ENCODE measurements around the gene VCAN. TPM values are rescaled to one million over a fixed set of nuclear protein-coding genes. Genes with fewer than 3 reads are reported as not detected.

The VCAN gene
- total RNA-seq, 1 donor from 2014 or later, result 71.2 TPM

DNA sequence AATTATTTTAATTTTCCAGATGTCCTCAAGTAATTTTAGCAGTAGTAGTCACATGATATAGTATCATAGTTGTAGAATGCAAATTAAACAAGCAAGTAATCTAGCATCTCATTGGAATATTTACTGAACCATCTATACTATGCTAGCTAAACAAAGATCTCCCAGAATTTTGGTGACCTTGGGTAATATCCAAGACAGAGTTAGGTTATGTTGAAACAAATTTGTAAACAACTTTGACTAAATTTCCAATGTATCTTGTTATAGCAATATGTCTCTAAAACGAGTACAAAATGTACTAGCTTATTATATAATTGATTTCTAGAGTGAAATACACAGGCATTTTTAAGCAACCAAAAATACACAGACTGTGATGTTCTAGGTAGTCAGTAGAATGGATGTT lies 41.5 kb downstream of the VCAN start:
- intact Hi-C loops (cut with DNase I), result no loop called here

DNA sequence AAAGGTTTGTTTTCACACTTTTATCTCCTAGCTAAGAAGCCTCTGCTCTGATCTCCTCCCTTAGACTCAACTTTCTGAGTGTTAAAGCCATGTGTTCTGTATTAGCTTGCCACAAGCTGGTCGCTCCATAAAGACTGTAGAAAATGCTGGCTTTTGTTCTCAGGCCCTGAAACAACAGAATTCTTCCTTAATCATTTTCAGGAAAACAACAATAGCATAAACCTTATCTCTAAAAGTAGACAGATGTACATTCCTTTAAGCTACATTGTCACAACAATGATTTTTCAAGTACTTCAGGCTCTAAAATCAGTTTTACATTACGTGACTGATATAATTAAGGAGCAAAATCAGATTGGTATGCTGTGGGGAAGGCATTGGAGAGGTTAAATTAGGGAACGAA lies 41.9 kb downstream of the VCAN start:
- Histone ChIP-seq H3K27ac (no peak overlapping the region), H3K36me3 (no peaks in the 10 kb centered on the region), H3K4me1 (peaks cover 22% of the 10 kb centered on the region), H3K9me3 (no peaks in the 10 kb centered on the region), H3K4me3 (no peak overlapping the region), H3K27me3 (no peaks in the 10 kb centered on the region)
- TF ChIP-seq POLR2A (IDR thresholded peaks at IDR 0.05) (no peak), POLR2AphosphoS5 (IDR thresholded peaks at IDR 0.05; ENCODE audit: insufficient read depth in 1 of 2, low read depth in 1 of 2) (no peak)
- TF ChIP-seq, protein P1, sequence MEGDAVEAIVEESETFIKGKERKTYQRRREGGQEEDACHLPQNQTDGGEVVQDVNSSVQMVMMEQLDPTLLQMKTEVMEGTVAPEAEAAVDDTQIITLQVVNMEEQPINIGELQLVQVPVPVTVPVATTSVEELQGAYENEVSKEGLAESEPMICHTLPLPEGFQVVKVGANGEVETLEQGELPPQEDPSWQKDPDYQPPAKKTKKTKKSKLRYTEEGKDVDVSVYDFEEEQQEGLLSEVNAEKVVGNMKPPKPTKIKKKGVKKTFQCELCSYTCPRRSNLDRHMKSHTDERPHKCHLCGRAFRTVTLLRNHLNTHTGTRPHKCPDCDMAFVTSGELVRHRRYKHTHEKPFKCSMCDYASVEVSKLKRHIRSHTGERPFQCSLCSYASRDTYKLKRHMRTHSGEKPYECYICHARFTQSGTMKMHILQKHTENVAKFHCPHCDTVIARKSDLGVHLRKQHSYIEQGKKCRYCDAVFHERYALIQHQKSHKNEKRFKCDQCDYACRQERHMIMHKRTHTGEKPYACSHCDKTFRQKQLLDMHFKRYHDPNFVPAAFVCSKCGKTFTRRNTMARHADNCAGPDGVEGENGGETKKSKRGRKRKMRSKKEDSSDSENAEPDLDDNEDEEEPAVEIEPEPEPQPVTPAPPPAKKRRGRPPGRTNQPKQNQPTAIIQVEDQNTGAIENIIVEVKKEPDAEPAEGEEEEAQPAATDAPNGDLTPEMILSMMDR (IDR thresholded peaks at IDR 0.05), result no peak
- no peak for DNase-seq (ENCODE audit: extremely low spot score in 2 of 2)
- intact Hi-C loops (cut with DNase I), result no loop called here

More for the DNA sequence above, 41.5 kb downstream of the VCAN start:
- H3K27me3 ChIP-seq, result no peaks in the 10 kb centered on the region
- H3K4me1 ChIP-seq, result peaks cover 18% of the 10 kb centered on the region
- no peaks in the 10 kb centered on the region for H3K9me3 ChIP-seq
- no peak for DNase-seq (ENCODE audit: extremely low spot score in 2 of 2)
- no peaks in the 10 kb centered on the region for H3K36me3 ChIP-seq
- TF ChIP-seq, protein P1 (IDR thresholded peaks at IDR 0.05), result no peak
- TF ChIP-seq POLR2AphosphoS5 (IDR thresholded peaks at IDR 0.05; ENCODE audit: insufficient read depth in 1 of 2, low read depth in 1 of 2), result no peak
- no peak for TF ChIP-seq POLR2A (IDR thresholded peaks at IDR 0.05)
- no peak overlapping the region for H3K4me3 ChIP-seq
- no peak overlapping the region for H3K27ac ChIP-seq

DNA sequence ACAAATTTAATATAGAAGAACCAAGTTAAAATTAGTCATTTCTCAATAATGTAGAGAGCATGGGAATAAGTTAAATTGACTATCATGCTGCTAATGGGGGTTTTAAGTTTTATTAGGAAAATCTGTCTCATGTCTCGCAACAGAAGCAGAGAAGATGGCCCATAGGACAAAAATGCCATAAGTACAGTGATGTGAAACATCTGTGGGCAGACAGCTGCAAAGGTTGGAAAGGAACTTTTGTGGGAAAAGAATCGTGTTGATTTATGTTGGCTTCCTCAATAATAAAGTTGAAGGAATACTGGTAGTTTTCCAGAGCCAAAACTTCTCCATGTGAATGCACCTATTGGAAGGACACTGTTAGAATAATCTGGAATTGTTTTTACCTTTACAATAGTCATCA lies 44.8 kb downstream of the VCAN start:
- TF ChIP-seq, protein P1 (IDR thresholded peaks at IDR 0.05), result no peak
- no peak for TF ChIP-seq POLR2AphosphoS5 (IDR thresholded peaks at IDR 0.05; ENCODE audit: insufficient read depth in 1 of 2, low read depth in 1 of 2)
- TF ChIP-seq POLR2A (IDR thresholded peaks at IDR 0.05), result no peak
- H3K27ac ChIP-seq, result peak overlapping the region; percentile 29
- no peak overlapping the region for H3K4me3 ChIP-seq
- no peaks in the 10 kb centered on the region for H3K36me3 ChIP-seq
- no peaks in the 10 kb centered on the region for H3K9me3 ChIP-seq
- intact Hi-C loops (cut with DNase I), result no loop called here
- H3K27me3 ChIP-seq, result no peaks in the 10 kb centered on the region
- H3K4me1 ChIP-seq, result peaks cover 21% of the 10 kb centered on the region
- DNase-seq (ENCODE audit: extremely low spot score in 2 of 2), result no peak

DNA sequence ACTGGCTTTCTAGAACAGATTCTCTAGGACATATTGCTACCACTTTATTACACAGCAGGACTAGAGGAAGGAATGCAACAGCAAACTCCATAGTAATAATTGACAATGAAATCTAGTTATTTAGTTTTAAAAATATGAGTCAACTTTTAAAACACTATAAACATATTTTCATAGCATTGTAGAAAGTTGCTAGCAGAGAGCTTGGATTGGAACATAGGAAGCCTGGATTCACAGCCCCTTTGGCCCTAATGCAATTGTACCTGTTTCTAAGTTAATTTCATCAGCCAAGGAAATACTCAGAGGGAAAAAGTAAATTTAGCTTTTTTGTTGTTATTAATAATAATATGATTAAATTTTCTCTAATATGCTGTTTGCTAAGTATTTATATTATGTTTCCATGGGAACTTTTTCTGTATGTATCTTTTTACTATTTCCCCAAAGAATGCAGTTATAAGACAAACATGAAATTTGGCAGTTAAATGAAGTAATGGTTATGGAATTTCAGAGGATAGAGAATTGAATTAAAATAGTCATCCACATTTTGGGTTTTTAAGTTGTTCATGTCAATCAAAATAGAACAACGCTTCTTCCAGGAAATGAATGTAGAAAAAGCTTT lies 45.6 kb downstream of the VCAN start:
- Histone ChIP-seq H3K4me3 (no peak overlapping the region), H3K27ac (peak overlapping the region; percentile 29), H3K27me3 (no peaks in the 10 kb centered on the region), H3K9me3 (no peaks in the 10 kb centered on the region), H3K4me1 (peaks cover 21% of the 10 kb centered on the region), H3K36me3 (no peaks in the 10 kb centered on the region)
- intact Hi-C loops (cut with DNase I), result no loop called here
- TF ChIP-seq, protein P1 (IDR thresholded peaks at IDR 0.05), result no peak
- no peak for TF ChIP-seq POLR2A (IDR thresholded peaks at IDR 0.05)
- TF ChIP-seq POLR2AphosphoS5 (IDR thresholded peaks at IDR 0.05; ENCODE audit: insufficient read depth in 1 of 2, low read depth in 1 of 2), result no peak
- no peak for DNase-seq (ENCODE audit: extremely low spot score in 2 of 2)

DNA sequence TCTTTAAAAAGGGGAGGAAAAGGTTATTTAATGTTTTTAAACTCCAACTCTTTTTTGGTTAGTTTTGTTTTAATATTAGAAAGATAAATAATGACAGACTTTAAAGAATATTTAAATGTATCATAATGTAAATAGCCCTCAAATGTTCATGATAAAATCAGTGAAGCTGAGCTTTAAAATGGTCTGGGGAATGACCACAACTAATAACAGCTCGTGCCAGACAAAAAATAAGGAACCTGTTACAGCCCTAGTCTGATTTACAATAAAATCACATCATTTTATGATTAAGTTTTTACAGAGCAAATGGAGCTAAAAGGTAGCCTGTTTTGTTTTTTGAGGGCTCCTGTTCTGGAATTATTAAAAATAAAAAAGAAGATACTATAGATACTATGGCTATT lies 46.1 kb downstream of the VCAN start:
- DNase-seq (ENCODE audit: extremely low spot score in 2 of 2), result no peak
- H3K27ac ChIP-seq, result no peak overlapping the region
- H3K36me3 ChIP-seq, result no peaks in the 10 kb centered on the region
- H3K9me3 ChIP-seq, result no peaks in the 10 kb centered on the region
- peaks cover 21% of the 10 kb centered on the region for H3K4me1 ChIP-seq
- no peaks in the 10 kb centered on the region for H3K27me3 ChIP-seq
- intact Hi-C loops (cut with DNase I), result no loop called here
- no peak overlapping the region for H3K4me3 ChIP-seq
- TF ChIP-seq POLR2A (IDR thresholded peaks at IDR 0.05) (no peak), POLR2AphosphoS5 (IDR thresholded peaks at IDR 0.05; ENCODE audit: insufficient read depth in 1 of 2, low read depth in 1 of 2) (no peak)
- TF ChIP-seq, protein P1 (IDR thresholded peaks at IDR 0.05), result no peak
